HepG2 (cell line): ENCODE data around the gene LEAP2. TPM values are rescaled to one million over a fixed set of nuclear protein-coding genes. Genes with fewer than 3 reads are reported as not detected.

Experiments used
- FUBP1 ChIP-seq: sonication (generic); formaldehyde crosslinking; IDR thresholded peaks from 2 replicates; pipeline ENCODE4 v1.5.1; 2020; ENCODE audit warnings: missing genetic modification reagents, mild to moderate bottlenecking, borderline replicate concordance
- IKZF1 ChIP-seq: fragments of 450-650 bp; IDR thresholded peaks from 2 replicates; pipeline ENCODE4 v1.7.1; 2016
- KDM3A ChIP-seq: IDR thresholded peaks from 2 replicates; pipeline ENCODE4 v1.6.1; 2018; ENCODE audit warnings: low read depth, missing compliant biosample characterization
- NCOA1 ChIP-seq: sonication (generic); formaldehyde crosslinking; IDR thresholded peaks from 2 replicates; pipeline ENCODE4 v1.9.0; 2021; ENCODE audit warnings: missing genetic modification reagents
- NR2F2 ChIP-seq: IDR thresholded peaks from 2 replicates; pipeline ENCODE4 v1.6.1; 2012; ENCODE audit warnings: low read depth, inconsistent platforms, borderline replicate concordance
- NR3C1 ChIP-seq: sonication (generic); formaldehyde crosslinking; IDR thresholded peaks from 2 replicates; pipeline ENCODE4 v1.4.0; 2020; ENCODE audit warnings: missing genetic modification reagents
- PRPF4 ChIP-seq: fragments of 200-400 bp; formaldehyde crosslinking; IDR thresholded peaks from 2 replicates; pipeline ENCODE4 v1.6.1; 2016; ENCODE audit warnings: low read length, low read depth; ENCODE audit not compliant: poor library complexity, severe bottlenecking
- RARG ChIP-seq: sonication (generic); formaldehyde crosslinking; IDR thresholded peaks from 2 replicates; pipeline ENCODE4 v1.4.0; 2020; ENCODE audit warnings: low read depth, mild to moderate bottlenecking, missing genetic modification reagents
- RBM22 ChIP-seq: fragments of 200-400 bp; formaldehyde crosslinking; optimal IDR thresholded peaks from 2 replicates; pipeline ENCODE3; 2017; ENCODE audit warnings: mild to moderate bottlenecking, low read length, moderate library complexity
- RNF219 ChIP-seq: sonication (generic); formaldehyde crosslinking; IDR thresholded peaks from 2 replicates; pipeline ENCODE4 v1.5.0; 2020; ENCODE audit warnings: mild to moderate bottlenecking, missing genetic modification reagents
- SNAPC5 ChIP-seq: sonication (generic); formaldehyde crosslinking; IDR thresholded peaks from 2 replicates; pipeline ENCODE4 v1.8.1; 2023; ENCODE audit warnings: mild to moderate bottlenecking, missing genetic modification reagents, borderline replicate concordance
- SOX6 ChIP-seq, 2 experiments: fragments of 450-650 bp in 1 of 2; sonication (generic) in 1 of 2; formaldehyde crosslinking in 1 of 2; IDR thresholded peaks; 2 replicates each; pipeline versions ENCODE4 v1.4.0 to v1.6.1; 2017 to 2020; ENCODE audit warnings: antibody characterized with exemption in 1 of 2, mild to moderate bottlenecking in 1 of 2, missing genetic modification reagents in 1 of 2
- TFDP1 ChIP-seq: IDR thresholded peaks from 2 replicates; pipeline ENCODE4 v1.6.1; 2016; ENCODE audit warnings: missing compliant biosample characterization, missing genetic modification reagents, borderline replicate concordance
- U2AF2 ChIP-seq: fragments of 200-400 bp; formaldehyde crosslinking; IDR thresholded peaks from 2 replicates; pipeline ENCODE4 v1.6.1; 2017; ENCODE audit warnings: low read depth, mild to moderate bottlenecking, low read length
- ZNF138 ChIP-seq: sonication (generic); formaldehyde crosslinking; IDR thresholded peaks from 2 replicates; pipeline ENCODE4 v1.5.0; 2020; ENCODE audit warnings: mild to moderate bottlenecking, low read depth, missing genetic modification reagents
- ZNF143 ChIP-seq: sonication (generic); formaldehyde crosslinking; IDR thresholded peaks from 2 replicates; pipeline ENCODE4 v1.4.0; 2020; ENCODE audit warnings: missing genetic modification reagents
- ZNF18 ChIP-seq: sonication (generic); formaldehyde crosslinking; IDR thresholded peaks from 2 replicates; pipeline ENCODE4 v1.8.0; 2022; ENCODE audit warnings: mild to moderate bottlenecking, missing genetic modification reagents; ENCODE audit not compliant: insufficient replicate concordance
- ZNF331 ChIP-seq: sonication (generic); formaldehyde crosslinking; IDR thresholded peaks from 2 replicates; pipeline ENCODE4 v1.4.0; 2020; ENCODE audit warnings: missing genetic modification reagents
- ZNF337 ChIP-seq: sonication (generic); formaldehyde crosslinking; IDR thresholded peaks from 2 replicates; pipeline ENCODE4 v1.5.1; 2020; ENCODE audit warnings: missing genetic modification reagents, low read depth, mild to moderate bottlenecking, borderline replicate concordance
- ZNF343 ChIP-seq: sonication (generic); formaldehyde crosslinking; IDR thresholded peaks from 2 replicates; pipeline ENCODE4 v1.4.0; 2020; ENCODE audit warnings: mild to moderate bottlenecking, missing genetic modification reagents
- ZNF558 ChIP-seq: sonication (generic); formaldehyde crosslinking; IDR thresholded peaks from 2 replicates; pipeline ENCODE4 v1.9.0; 2022; ENCODE audit warnings: mild to moderate bottlenecking, missing genetic modification reagents, borderline replicate concordance
- ZNF580 ChIP-seq: IDR thresholded peaks from 2 replicates; pipeline ENCODE4 v1.6.1; 2016; ENCODE audit warnings: low read depth, borderline replicate concordance
- polyA plus RNA-seq, 8 experiments: library from polyadenylated mRNA; depleted of rRNA in 3 of 8; stranded (reverse) in 7 of 8; unstranded in 1 of 8; fragments of >200 nt; fragmentation: Illumina TruSeq in 4 of 8; extraction: Trizol in 4 of 8; gene quantifications; 2 replicates each; pipeline versions ENCODE4 v1.2.1 to v1.2.3, GENCODE V29; 2011 to 2016; ENCODE audit warnings: low read depth in 4 of 8, missing spikeins in 1 of 8, mixed read lengths in 1 of 8; ENCODE audit not compliant: insufficient read depth in 1 of 8
- total RNA-seq, 5 experiments: library from RNA; depleted of rRNA; stranded (reverse); fragments of >200 nt; fragmentation: Illumina TruSeq; extraction: Trizol; gene quantifications; 2 replicates each; pipeline ENCODE4 v1.2.3, GENCODE V29; 2016; ENCODE audit warnings: low read depth in 1 of 5

The LEAP2 gene
- total and polyA plus RNA-seq, 2 of the 13 experiments (the other 11 are each of a cell fraction or from before 2014, with no cell fraction given): 23.9 to 51.9 TPM

GRCh38 chr5:132866342-132867045 is 7.0 kb upstream of the LEAP2 start, which contains the start of the genes GDF9 and UQCRQ (continued):
- TF ChIP-seq SNAPC5 (no peak), NR3C1 (CRISPR knock-in tag) (no peak), ZNF331 (CRISPR knock-in tag) (peak; percentile 65), ZNF337 (CRISPR knock-in tag) (peak; percentile 45; the same call in 1 of the 2 replicates), ZNF138 (CRISPR knock-in tag) (no peak), ZNF143 (CRISPR knock-in tag) (peak; percentile 58; the same call in 1 of the 2 replicates), KDM3A (CRISPR knock-in tag) (no peak; the same call in 1 of the 2 replicates), ZNF580 (CRISPR knock-in tag) (no peak), RNF219 (CRISPR knock-in tag) (peak; percentile 92), ZNF558 (peak; percentile 35; the same call in 1 of the 2 replicates), ZNF18 (peak; percentile 77), PRPF4 (no peak), ZNF343 (CRISPR knock-in tag) (no peak), FUBP1 (CRISPR knock-in tag) (0 out of 2 replicates have a peak, but pooled peaks have one; percentile 17), RBM22 (no peak), NCOA1 (CRISPR knock-in tag) (peak; percentile 86; the same call in 1 of the 2 replicates), IKZF1 (no peak), TFDP1 (CRISPR knock-in tag) (peak; percentile 51; the same call in 1 of the 2 replicates), RARG (CRISPR knock-in tag) (peak; percentile 27; the same call in 1 of the 2 replicates), U2AF2 (no peak; the same call in 1 of the 2 replicates), NR2F2 (no peak; the same call in 1 of the 2 replicates), SOX6 (IDR thresholded peaks at IDR 0.05) (no peak), SOX6 (CRISPR knock-in tag; IDR thresholded peaks at IDR 0.05) (peak; percentile 88)
